ENCODE results near the gene SULT6B1.

The SULT6B1 gene

GRCh38 chr2:37146062-37146461, 42.4 kb downstream of the SULT6B1 start:
- no peak for DNase-seq

GRCh38 chr2:37143974-37144373, 44.5 kb downstream of the SULT6B1 start:
- DNase-seq = no peak

- DNase-seq = no peak
These were observed 45.9 kb downstream of the SULT6B1 start for GRCh38 chr2:37142546-37142945.

- no peak for DNase-seq
These were observed 55.6 kb downstream of the SULT6B1 start for GRCh38 chr2:37132914-37133313.

- DNase-seq = no peak
These were observed 63.1 kb downstream of the SULT6B1 start for GRCh38 chr2:37125416-37125815.

- DNase-seq = no peak
These were observed 69.3 kb downstream of the SULT6B1 start for GRCh38 chr2:37119157-37119556.
